Left ventricle myocardium inferior (tissue), 1 donor: Measurements from ENCODE around the gene PRR11. TPM values are rescaled to one million over a fixed set of nuclear protein-coding genes. Genes with fewer than 3 reads are reported as not detected.
A peak's percentile ranks its signal among the peaks of the same experiment; 100 is the strongest.

Source experiments
- DNase-seq: peaks from one replicate; pipeline ENCODE4 v3.0.0-alpha.2; 2020
- H3K27ac ChIP-seq: fragments of 200-600 bp; replicated peaks from 2 replicates; pipeline ENCODE4 v1.8.0; 2021
- H3K27me3 ChIP-seq: fragments of 200-600 bp; 2 replicates; pipeline ENCODE4 v1.8.0; 2021; ENCODE audit warnings: low read depth
- H3K36me3 ChIP-seq: fragments of 200-600 bp; 2 replicates; pipeline ENCODE4 v1.8.0; 2021
- H3K4me1 ChIP-seq: fragments of 200-600 bp; 2 replicates; pipeline ENCODE4 v1.8.0; 2021
- H3K4me3 ChIP-seq: fragments of 200-600 bp; 2 replicates; pipeline ENCODE4 v1.8.0; 2021; ENCODE audit warnings: mild to moderate bottlenecking, moderate library complexity
- H3K9me3 ChIP-seq: fragments of 200-600 bp; replicated peaks from 2 replicates; pipeline ENCODE4 v1.8.0; 2021
- intact Hi-C: fragments of 100-400 bp; cut with micrococcal nuclease; formaldehyde crosslinking; loops from one replicate; pipeline ENCODE4 v1.11.0; 2022
- long read RNA-seq: library from polyadenylated mRNA; unstranded; transcript quantifications from one replicate; pipeline ENCODE4 v2.0.0, GENCODE V29; 2021
- total RNA-seq: library from RNA; stranded (reverse); fragmentation: NEBNext Ultra II Directional; extraction: Animal tissue kit (Norgen Biotek cat#: 25700); gene quantifications from one replicate; pipeline ENCODE4 v1.2.1, GENCODE V29; 2021
- TF ChIP-seq, protein P1 (sequence below): fragments of 200-600 bp; IDR thresholded peaks from 2 replicates; pipeline ENCODE4 v1.8.0; 2021; ENCODE audit warnings: antibody characterized with exemption, mild to moderate bottlenecking, borderline replicate concordance
- donor health status: DM: no; HTN: yes; CAD: no; lungs with severe emphysema.

The PRR11 gene
- 1.5 TPM for total RNA-seq
- long read RNA-seq, result 0 reads

DNA sequence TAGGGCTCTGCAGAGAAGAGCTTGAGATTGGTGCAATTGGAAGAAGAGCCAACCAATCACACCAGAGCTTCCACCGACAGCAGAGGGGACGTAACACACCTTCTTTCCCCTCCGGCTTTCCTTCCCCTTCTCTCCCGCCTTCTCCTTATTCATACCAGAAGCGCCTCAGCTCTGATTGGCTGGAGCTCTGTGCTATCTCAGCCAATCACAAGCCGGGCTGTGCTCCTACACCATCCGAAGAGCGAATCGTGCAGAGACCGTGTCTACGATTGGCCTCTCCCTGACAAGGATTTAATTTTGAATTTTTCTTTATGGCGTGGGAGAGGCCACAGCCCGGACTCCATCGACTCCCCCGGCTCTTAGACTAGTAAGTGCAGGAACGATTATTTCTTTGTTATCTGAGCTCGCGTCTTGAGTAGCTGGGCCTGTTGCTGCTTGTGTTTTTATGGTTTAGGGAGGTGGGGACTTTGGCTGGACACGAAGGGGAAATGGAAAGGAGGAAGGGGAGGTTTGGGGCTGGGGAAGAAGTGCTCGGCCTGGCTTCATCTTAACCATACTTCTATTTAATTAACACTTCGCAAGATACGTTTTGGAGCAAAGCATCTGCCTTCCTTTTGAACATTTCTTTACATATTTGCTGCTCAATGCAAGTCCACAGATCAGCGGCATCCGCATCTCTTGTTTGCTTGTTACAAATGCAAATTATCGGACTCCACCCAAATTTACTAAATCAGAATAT, at the start of gene PRR11:
PRR11 (plus strand) TSS at position 308 of the 739 bp plus-strand sequence. CDS start 14,007 bp downstream, outside the sequence.
- H3K27ac ChIP-seq, result peak within 1 kb of the TSS; percentile 92
- H3K9me3 ChIP-seq, result no peaks in the 10 kb centered on the region
- H3K27me3 ChIP-seq, result no peaks in the 10 kb centered on the region
- peak within 1 kb of the TSS; percentile 78 for H3K4me3 ChIP-seq
- intact Hi-C loops, result no loop called here
- no peaks in the 10 kb centered on the region for H3K36me3 ChIP-seq
- H3K4me1 ChIP-seq, result peaks cover 42% of the 10 kb centered on the region
- peak; percentile 91 for DNase-seq
- TF ChIP-seq, protein P1, sequence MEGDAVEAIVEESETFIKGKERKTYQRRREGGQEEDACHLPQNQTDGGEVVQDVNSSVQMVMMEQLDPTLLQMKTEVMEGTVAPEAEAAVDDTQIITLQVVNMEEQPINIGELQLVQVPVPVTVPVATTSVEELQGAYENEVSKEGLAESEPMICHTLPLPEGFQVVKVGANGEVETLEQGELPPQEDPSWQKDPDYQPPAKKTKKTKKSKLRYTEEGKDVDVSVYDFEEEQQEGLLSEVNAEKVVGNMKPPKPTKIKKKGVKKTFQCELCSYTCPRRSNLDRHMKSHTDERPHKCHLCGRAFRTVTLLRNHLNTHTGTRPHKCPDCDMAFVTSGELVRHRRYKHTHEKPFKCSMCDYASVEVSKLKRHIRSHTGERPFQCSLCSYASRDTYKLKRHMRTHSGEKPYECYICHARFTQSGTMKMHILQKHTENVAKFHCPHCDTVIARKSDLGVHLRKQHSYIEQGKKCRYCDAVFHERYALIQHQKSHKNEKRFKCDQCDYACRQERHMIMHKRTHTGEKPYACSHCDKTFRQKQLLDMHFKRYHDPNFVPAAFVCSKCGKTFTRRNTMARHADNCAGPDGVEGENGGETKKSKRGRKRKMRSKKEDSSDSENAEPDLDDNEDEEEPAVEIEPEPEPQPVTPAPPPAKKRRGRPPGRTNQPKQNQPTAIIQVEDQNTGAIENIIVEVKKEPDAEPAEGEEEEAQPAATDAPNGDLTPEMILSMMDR, result no peak

DNA sequence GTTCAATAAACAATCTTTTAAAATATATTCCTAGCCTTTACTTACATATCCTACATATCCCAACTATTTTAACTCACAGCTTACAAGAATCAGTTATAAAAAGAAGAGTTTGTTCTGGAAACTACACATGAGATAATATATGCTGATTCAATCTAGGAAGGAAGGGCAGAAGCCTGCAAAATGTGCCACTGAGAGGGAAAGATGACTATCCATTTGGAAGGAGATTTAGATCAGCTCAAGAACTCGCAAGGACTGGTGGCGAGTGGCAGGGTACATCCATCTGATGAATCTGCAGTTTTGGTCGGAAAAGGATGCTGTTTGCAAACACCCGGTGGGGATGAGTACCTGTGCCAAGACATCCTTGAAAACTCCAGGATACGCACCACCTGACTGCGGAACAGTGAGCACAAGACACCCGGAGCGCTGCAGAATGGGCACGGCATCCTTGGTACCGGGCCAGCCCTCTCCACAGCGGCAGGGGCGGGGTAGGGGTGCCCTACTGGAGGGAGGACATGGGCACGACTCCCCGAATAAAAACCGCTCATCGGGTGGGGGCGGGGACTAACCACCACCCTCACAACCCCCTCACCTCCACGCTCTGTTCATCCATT, 49.6 kb upstream of the PRR11 start:
- DNase-seq, result peak; percentile 68
- peaks cover 8% of the 10 kb centered on the region for H3K36me3 ChIP-seq
- no peaks in the 10 kb centered on the region for H3K27me3 ChIP-seq
- H3K9me3 ChIP-seq, result no peaks in the 10 kb centered on the region
- H3K27ac ChIP-seq, result peak overlapping the region; percentile 93
- intact Hi-C loops, result no loop called here
- TF ChIP-seq, protein P1, result no peak
- H3K4me3 ChIP-seq, result peak overlapping the region; percentile 89
- H3K4me1 ChIP-seq, result peaks cover 36% of the 10 kb centered on the region

DNA sequence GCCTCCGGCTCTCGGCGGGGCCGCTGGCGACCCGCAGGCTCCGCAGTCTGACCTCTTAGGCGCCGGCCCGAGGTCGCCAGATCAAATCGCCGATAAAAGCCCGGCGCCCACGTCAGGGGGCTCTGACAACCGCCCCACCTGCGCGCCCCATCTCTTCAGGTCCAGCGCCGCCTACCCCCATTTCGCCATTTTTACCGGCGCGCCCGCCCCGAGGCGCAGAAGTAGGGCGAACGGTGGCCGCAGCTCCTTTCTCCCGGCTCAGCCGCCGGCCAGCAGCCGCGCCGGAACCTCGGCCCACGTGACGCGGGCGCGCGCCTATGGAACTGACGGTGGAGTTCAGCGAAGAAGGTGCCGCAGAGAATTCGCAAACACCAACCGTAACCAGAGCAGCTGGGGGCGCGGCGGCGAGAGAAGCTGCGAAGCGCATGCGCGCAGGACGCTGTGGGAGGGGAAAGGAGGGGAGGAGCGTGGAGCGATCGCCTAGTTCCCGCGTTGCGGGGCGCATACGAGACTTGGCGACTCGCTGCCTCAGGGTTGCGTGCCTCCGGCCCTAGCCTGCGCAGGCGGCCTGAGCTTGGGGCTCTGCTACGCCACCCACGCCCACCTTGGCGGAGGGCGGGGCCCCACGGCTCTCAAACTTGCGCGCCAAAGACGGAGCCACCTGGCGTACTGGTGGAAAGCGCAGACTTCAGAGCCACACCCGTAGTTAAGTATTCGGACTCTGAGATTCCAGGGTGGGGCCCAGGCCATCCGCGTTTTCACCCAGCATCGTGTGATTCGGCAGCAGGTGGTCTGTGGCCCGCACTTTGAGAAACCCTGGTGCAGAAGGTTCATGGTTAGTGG, 48.9 kb upstream of the PRR11 start, which contains the start of gene TRIM37:
TRIM37 (minus strand) TSS at position 418 of the 843 bp plus-strand sequence. CDS start 419 bp downstream, outside the sequence.
- intact Hi-C loops, result no loop called here

DNA sequence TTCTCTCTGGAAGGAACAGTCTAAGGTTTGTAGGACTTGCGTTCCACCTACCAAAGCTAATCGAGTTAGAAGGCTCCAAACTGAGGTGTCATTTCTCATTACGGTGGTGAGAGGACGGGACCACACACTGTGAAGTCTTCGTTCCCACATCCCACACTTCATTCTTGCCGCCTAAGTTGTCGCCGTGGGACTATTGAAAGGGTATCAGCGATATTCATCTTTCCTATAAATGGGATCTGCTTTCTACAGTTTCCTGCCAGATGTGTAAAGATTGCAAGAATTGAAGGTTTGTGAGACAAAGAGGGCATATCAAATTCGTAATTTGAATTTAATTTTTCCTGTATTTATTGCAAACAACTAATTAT, 48.3 kb upstream of the PRR11 start:
- DNase-seq, result no peak
- peak overlapping the region; percentile 93 for H3K27ac ChIP-seq
- intact Hi-C loops, result no loop called here
- TF ChIP-seq, protein P1, result no peak
- peaks cover 36% of the 10 kb centered on the region for H3K4me1 ChIP-seq
- H3K27me3 ChIP-seq, result no peaks in the 10 kb centered on the region
- H3K9me3 ChIP-seq, result no peaks in the 10 kb centered on the region
- H3K4me3 ChIP-seq, result peak overlapping the region; percentile 89
- H3K36me3 ChIP-seq, result peaks cover 15% of the 10 kb centered on the region

More for the DNA sequence above, 48.9 kb upstream of the PRR11 start, which contains the start of gene TRIM37:
- Histone ChIP-seq H3K4me1 (peaks cover 36% of the 10 kb centered on the region), H3K27ac (peak within 1 kb of the TSS; percentile 93), H3K36me3 (peaks cover 12% of the 10 kb centered on the region), H3K4me3 (peak within 1 kb of the TSS; percentile 89), H3K9me3 (no peaks in the 10 kb centered on the region), H3K27me3 (no peaks in the 10 kb centered on the region)
- TF ChIP-seq, protein P1, result peak; percentile 11
- DNase-seq, result peak; percentile 97

DNA sequence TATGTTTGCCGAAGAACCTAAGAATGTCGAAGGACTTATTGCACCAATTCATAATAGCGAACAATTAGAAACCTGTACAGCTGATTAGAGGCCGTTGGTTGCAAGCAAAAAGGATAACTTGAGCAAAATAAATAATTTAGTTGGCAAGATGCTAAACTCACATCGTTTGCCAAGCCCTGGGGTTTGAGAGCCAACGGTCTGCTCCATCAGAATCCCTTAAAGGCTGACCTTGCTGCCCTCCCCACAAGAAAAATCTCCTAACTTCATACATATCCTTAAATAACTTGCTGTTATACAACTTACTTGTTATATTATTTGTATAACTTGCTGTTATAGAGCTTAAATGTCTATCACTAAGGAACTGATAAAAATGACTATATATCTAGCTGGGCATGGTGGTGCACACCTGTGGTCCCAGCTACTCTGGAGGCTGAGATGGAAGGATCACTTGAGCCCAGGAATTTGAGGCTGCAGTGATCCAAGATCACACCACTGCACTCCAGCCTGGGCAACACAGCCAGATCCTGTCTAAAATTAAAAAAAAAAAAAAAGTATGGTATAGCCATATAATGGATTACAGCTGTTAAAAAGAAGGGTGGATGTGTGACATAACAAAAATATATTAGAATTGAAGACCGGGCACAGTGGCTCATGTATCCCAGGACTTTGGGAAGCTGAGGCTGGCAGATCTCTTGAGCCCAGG, 47.0 kb upstream of the PRR11 start:
- H3K27ac ChIP-seq, result no peak overlapping the region
- intact Hi-C loops, result no loop called here
- H3K4me1 ChIP-seq, result peaks cover 36% of the 10 kb centered on the region
- peaks cover 10% of the 10 kb centered on the region for H3K36me3 ChIP-seq
- no peaks in the 10 kb centered on the region for H3K27me3 ChIP-seq
- H3K9me3 ChIP-seq, result no peaks in the 10 kb centered on the region
- TF ChIP-seq, protein P1, result no peak
- DNase-seq, result no peak
- H3K4me3 ChIP-seq, result no peak overlapping the region
